IPS-15b (cell line): ENCODE measurements around the gene ROBO1.
"Not testable (repeated sequence)": the region's sequence is repeated elsewhere in the genome, so short reads cannot be mapped to it uniquely, and the experiment has no call there.

Source experiments
- H3K27me3 ChIP-seq: one replicate; pipeline ENCODE4 v1.6.1; 2013; ENCODE audit warnings: low read length; ENCODE audit not compliant: control insufficient read depth, insufficient read depth
- H3K36me3 ChIP-seq: one replicate; pipeline ENCODE4 v1.6.1; 2013; ENCODE audit warnings: low read length; ENCODE audit not compliant: control insufficient read depth, insufficient read depth
- H3K4me1 ChIP-seq: one replicate; pipeline ENCODE4 v1.6.1; 2013; ENCODE audit warnings: mild to moderate bottlenecking, low read length; ENCODE audit not compliant: control insufficient read depth, insufficient read depth
- H3K4me3 ChIP-seq: one replicate; pipeline ENCODE4 v1.5.1; 2013; ENCODE audit warnings: low read depth, low read length
- H3K9ac ChIP-seq: one replicate; pipeline ENCODE4 v1.6.1; 2013; ENCODE audit warnings: low read depth, mild to moderate bottlenecking, low read length
- H3K9me3 ChIP-seq: one replicate; pipeline ENCODE4 v1.6.1; 2013; ENCODE audit warnings: mild to moderate bottlenecking, low read length; ENCODE audit not compliant: control insufficient read depth, insufficient read depth

ROBO1 gene

GRCh38 chr3:78884567-78884966 is 883.2 kb downstream of the ROBO1 start:
- H3K9me3 ChIP-seq, H3K36me3 ChIP-seq, H3K9ac ChIP-seq, H3K4me3 ChIP-seq, H3K27me3 ChIP-seq: not testable (repeated sequence)
- H3K4me1 ChIP-seq = peaks cover 13% of the 10 kb centered on the region

GRCh38 chr3:78882251-78882650 is 885.5 kb downstream of the ROBO1 start:
- Histone ChIP-seq H3K9me3 (no peaks in the 10 kb centered on the region), H3K36me3 (no peaks in the 10 kb centered on the region), H3K4me1 (peaks cover 18% of the 10 kb centered on the region), H3K4me3 (no peak overlapping the region), H3K9ac (no peak overlapping the region), H3K27me3 (no peaks in the 10 kb centered on the region)

GRCh38 chr3:78881501-78881900 is 886.3 kb downstream of the ROBO1 start:
- Histone ChIP-seq H3K9ac (no peak overlapping the region), H3K27me3 (no peaks in the 10 kb centered on the region), H3K9me3 (no peaks in the 10 kb centered on the region), H3K4me3 (no peak overlapping the region), H3K36me3 (no peaks in the 10 kb centered on the region), H3K4me1 (peaks cover 18% of the 10 kb centered on the region)

- H3K9me3 ChIP-seq = no peaks in the 10 kb centered on the region
- H3K36me3 ChIP-seq = no peaks in the 10 kb centered on the region
- no peaks in the 10 kb centered on the region for H3K27me3 ChIP-seq
- H3K4me1 ChIP-seq = peaks cover 18% of the 10 kb centered on the region
- H3K9ac ChIP-seq = no peak overlapping the region
- no peak overlapping the region for H3K4me3 ChIP-seq
Measured at GRCh38 chr3:78880603-78881461, 887.0 kb downstream of the ROBO1 start.

- H3K4me1 ChIP-seq = peaks cover 18% of the 10 kb centered on the region
- no peaks in the 10 kb centered on the region for H3K27me3 ChIP-seq
- H3K4me3 ChIP-seq = no peak overlapping the region
- H3K36me3 ChIP-seq = no peaks in the 10 kb centered on the region
- H3K9ac ChIP-seq = no peak overlapping the region
- no peaks in the 10 kb centered on the region for H3K9me3 ChIP-seq
Measured at GRCh38 chr3:78879295-78879860, 888.4 kb downstream of the ROBO1 start.

- no peak overlapping the region for H3K4me3 ChIP-seq
Measured at GRCh38 chr3:78878789-78879188, 889.0 kb downstream of the ROBO1 start.

GRCh38 chr3:78878011-78878410 is 889.8 kb downstream of the ROBO1 start:
- Histone ChIP-seq H3K36me3 (no peaks in the 10 kb centered on the region), H3K9me3 (no peaks in the 10 kb centered on the region), H3K4me1 (peaks cover 21% of the 10 kb centered on the region), H3K9ac (no peak overlapping the region), H3K27me3 (no peaks in the 10 kb centered on the region), H3K4me3 (no peak overlapping the region)

More at GRCh38 chr3:78878789-78879188, 889.0 kb downstream of the ROBO1 start:
- Histone ChIP-seq H3K36me3 (no peaks in the 10 kb centered on the region), H3K4me1 (peaks cover 19% of the 10 kb centered on the region), H3K9me3 (no peaks in the 10 kb centered on the region), H3K27me3 (no peaks in the 10 kb centered on the region), H3K9ac (no peak overlapping the region)

GRCh38 chr3:78875851-78876250 is 891.9 kb downstream of the ROBO1 start:
- H3K4me1 ChIP-seq = peaks cover 32% of the 10 kb centered on the region
- no peak overlapping the region for H3K4me3 ChIP-seq
- H3K27me3 ChIP-seq = no peaks in the 10 kb centered on the region
- no peaks in the 10 kb centered on the region for H3K36me3 ChIP-seq
- H3K9ac ChIP-seq = no peak overlapping the region
- H3K9me3 ChIP-seq = no peaks in the 10 kb centered on the region

GRCh38 chr3:78875436-78875835 is 892.4 kb downstream of the ROBO1 start:
- peaks cover 30% of the 10 kb centered on the region for H3K4me1 ChIP-seq
- no peak overlapping the region for H3K4me3 ChIP-seq
- H3K27me3 ChIP-seq = no peaks in the 10 kb centered on the region
- H3K9ac ChIP-seq = no peak overlapping the region
- H3K9me3 ChIP-seq = no peaks in the 10 kb centered on the region
- no peaks in the 10 kb centered on the region for H3K36me3 ChIP-seq

- Histone ChIP-seq H3K9me3 (no peaks in the 10 kb centered on the region), H3K36me3 (no peaks in the 10 kb centered on the region), H3K27me3 (no peaks in the 10 kb centered on the region), H3K9ac (no peak overlapping the region), H3K4me3 (no peak overlapping the region), H3K4me1 (peaks cover 31% of the 10 kb centered on the region)
Measured at GRCh38 chr3:78873641-78874040, 894.2 kb downstream of the ROBO1 start.

- Histone ChIP-seq H3K4me1 (peaks cover 25% of the 10 kb centered on the region), H3K9ac (peak overlapping the region; percentile 13), H3K36me3 (no peaks in the 10 kb centered on the region), H3K27me3 (no peaks in the 10 kb centered on the region), H3K4me3 (no peak overlapping the region), H3K9me3 (no peaks in the 10 kb centered on the region)
Measured at GRCh38 chr3:78872195-78872594, 895.6 kb downstream of the ROBO1 start.

- no peaks in the 10 kb centered on the region for H3K27me3 ChIP-seq
- no peak overlapping the region for H3K4me3 ChIP-seq
- H3K4me1 ChIP-seq = peaks cover 25% of the 10 kb centered on the region
- H3K9me3 ChIP-seq = no peaks in the 10 kb centered on the region
- H3K9ac ChIP-seq = no peak overlapping the region
- H3K36me3 ChIP-seq = no peaks in the 10 kb centered on the region
Measured at GRCh38 chr3:78871048-78871447, 896.8 kb downstream of the ROBO1 start.
